ENCODE results near the gene AEBP2.
"Not testable (repeated sequence)": the region's sequence is repeated elsewhere in the genome, so short reads cannot be mapped to it uniquely, and the experiment has no call there.

AEBP2 gene

GRCh38 chr12:19518209-19518608, 78.9 kb downstream of the AEBP2 start:
- no peak for DNase-seq

GRCh38 chr12:19520646-19521415, 81.5 kb downstream of the AEBP2 start:
- DNase-seq = no peak

GRCh38 chr12:19525274-19525673, 86.0 kb downstream of the AEBP2 start:
- no peak for DNase-seq

- DNase-seq = no peak
Measured at GRCh38 chr12:19527866-19528265, 88.6 kb downstream of the AEBP2 start.

- no peak for DNase-seq
Measured at GRCh38 chr12:19528750-19529149, 89.5 kb downstream of the AEBP2 start.

GRCh38 chr12:19529951-19530636, 90.8 kb downstream of the AEBP2 start:
- no peak for DNase-seq

GRCh38 chr12:19530637-19531023, 91.3 kb downstream of the AEBP2 start:
- DNase-seq = no peak

- DNase-seq = no peak
Measured at GRCh38 chr12:19533567-19533966, 94.3 kb downstream of the AEBP2 start.

GRCh38 chr12:19539071-19539470, 99.8 kb downstream of the AEBP2 start:
- no peak for DNase-seq

- no peak for DNase-seq
Measured at GRCh38 chr12:19539836-19540235, 100.5 kb downstream of the AEBP2 start.

- no peak for DNase-seq
Measured at GRCh38 chr12:19542606-19543005, 103.3 kb downstream of the AEBP2 start.

GRCh38 chr12:19544353-19544752, 105.1 kb downstream of the AEBP2 start:
- no peak for DNase-seq

- no peak for DNase-seq
Measured at GRCh38 chr12:19545301-19545700, 106.0 kb downstream of the AEBP2 start.

- DNase-seq = no peak
Measured at GRCh38 chr12:19546027-19546426, 106.7 kb downstream of the AEBP2 start.

GRCh38 chr12:19546611-19547162, 107.4 kb downstream of the AEBP2 start:
- DNase-seq = no peak

- no peak for DNase-seq
Measured at GRCh38 chr12:19547271-19547671, 108.0 kb downstream of the AEBP2 start.

- DNase-seq = no peak
Measured at GRCh38 chr12:19548834-19549233, 109.5 kb downstream of the AEBP2 start.

GRCh38 chr12:19550626-19551025, 111.3 kb downstream of the AEBP2 start:
- DNase-seq = no peak

GRCh38 chr12:19552441-19553097, 113.3 kb downstream of the AEBP2 start:
- not testable (repeated sequence) for DNase-seq

- no peak for DNase-seq
Measured at GRCh38 chr12:19553175-19553574, 113.9 kb downstream of the AEBP2 start.

- no peak for DNase-seq
Measured at GRCh38 chr12:19561411-19561961, 122.2 kb downstream of the AEBP2 start.

All from activated CD8-positive, alpha-beta memory T cell treated with anti-CD3 and anti-CD28 coated beads, Interleukin-2, amount 50 U/mL, for 48 hours (primary cell).